ENCODE measurements around the gene NKAIN2. TPM values are rescaled to one million over a fixed set of nuclear protein-coding genes. Genes with fewer than 3 reads are reported as not detected.

Gene NKAIN2
- total and polyA plus RNA-seq, 2 donors (not counting 3 experiments of a cell fraction or from before 2014, with no cell fraction given), result 0.03 TPM; not detected in 1

- H3K27ac ChIP-seq (ENCODE audit: insufficient read depth, low read depth, low read length), result no peak overlapping the region
- H3K27me3 ChIP-seq (ENCODE audit: control insufficient read depth in 2 of 2, insufficient read depth in 2 of 2, low read length in 2 of 2), result no peaks in the 10 kb centered on the region
- no TSS peak for BruUV-seq (replicated peaks)
- H4K20me1 ChIP-seq (replicated peaks; ENCODE audit: control insufficient read depth, extremely low read depth, insufficient read depth, low read length), result no peaks in the 10 kb centered on the region
- no peaks in the 10 kb centered on the region for H3K4me1 ChIP-seq (ENCODE audit: control insufficient read depth, extremely low read depth, insufficient read depth, low read length)
- dilution Hi-C loops (cut with MboI; ENCODE audit: extremely low pct_ligation_motif_present, low sequenced_read_pairs) (no loop called here), intact Hi-C loops (cut with micrococcal nuclease) (no loop called here)
- TF ChIP-seq EZH2 (IDR thresholded peaks at IDR 0.05; ENCODE audit: borderline replicate concordance, low read depth, low read length, severe bottlenecking) (no peak), POLR2AphosphoS5 (IDR thresholded peaks at IDR 0.05; ENCODE audit: insufficient read depth, low read depth, low read length) (no peak), CTCF (IDR thresholded peaks at IDR 0.05; ENCODE audit: extremely low read depth in 1 of 2, insufficient read depth in 1 of 2, low read depth in 1 of 2, low read length in 2 of 2) (no peak), POLR2A (IDR thresholded peaks at IDR 0.05; ENCODE audit: low read depth, low read length) (no peak), JUN (IDR thresholded peaks at IDR 0.05; ENCODE audit: borderline replicate concordance, insufficient read depth, insufficient read length, low read depth) (no peak), GATA2 (IDR thresholded peaks at IDR 0.05; ENCODE audit: insufficient read depth, insufficient read length, low read depth, low read length) (no peak), MAX (IDR thresholded peaks at IDR 0.05; ENCODE audit: insufficient read depth, insufficient read length) (no peak), FOS (IDR thresholded peaks at IDR 0.05; ENCODE audit: borderline replicate concordance, insufficient read depth, low read length) (no peak), MYC (IDR thresholded peaks at IDR 0.05; ENCODE audit: low read depth, low read length) (no peak)
- H2AFZ ChIP-seq (ENCODE audit: low read depth, low read length), result no peak overlapping the region
- no peak overlapping the region for H3K4me2 ChIP-seq (ENCODE audit: insufficient read depth, low read length)
- no peaks in the 10 kb centered on the region for H3K9me3 ChIP-seq (replicated peaks; ENCODE audit: control insufficient read depth, insufficient read depth, low read length)
- DNase-seq (ENCODE audit: low read depth, low spot score) (no peak), FAIRE-seq (no peak)
- H3K36me3 ChIP-seq (ENCODE audit: control insufficient read depth in 2 of 2, extremely low read depth in 1 of 2, insufficient read depth in 2 of 2, low read length in 2 of 2), result no peaks in the 10 kb centered on the region
- ChIA-PET CTCF (no interaction called here), POLR2A (no interaction called here)
- H3K4me3 ChIP-seq (replicated peaks in 1 of 3; ENCODE audit: insufficient read depth in 1 of 3, low read depth in 1 of 3, low read length in 3 of 3), result no peak overlapping the region
- no peaks in the 10 kb centered on the region for H3K9me1 ChIP-seq (replicated peaks; ENCODE audit: control insufficient read depth, extremely low read depth, insufficient read depth, low read length)
- H3K9ac ChIP-seq (replicated peaks; ENCODE audit: extremely low read depth, insufficient read depth, low read length), result no peak overlapping the region
- H3K79me2 ChIP-seq (ENCODE audit: control insufficient read depth, insufficient read depth, low read length), result no peaks in the 10 kb centered on the region
Measured at GRCh38 chr6:124721331-124721730, 917.7 kb downstream of the NKAIN2 start.
